HL-60 (cell line): ENCODE measurements around the gene SPRR5.

ENCODE experiments used
- DNase-seq, 2 experiments: peaks; one replicate each; pipeline ENCODE4 v3.0.0-alpha.2; 2010 to 2020; ENCODE audit warnings: low read depth in 1 of 2, low spot score in 1 of 2
- H3K27ac ChIP-seq: fragments of 250-450 bp; sonication (Bioruptor Pico); replicated peaks from 2 replicates; pipeline ENCODE4 v1.5.1; 2020; ENCODE audit warnings: mild to moderate bottlenecking, moderate library complexity
- H3K27me3 ChIP-seq: fragments of 250-450 bp; sonication (Bioruptor Pico); 2 replicates; pipeline ENCODE4 v1.5.1; 2021; ENCODE audit warnings: mild to moderate bottlenecking, moderate library complexity; ENCODE audit not compliant: insufficient read depth, poor library complexity, severe bottlenecking
- H3K4me3 ChIP-seq: replicated peaks from 2 replicates; pipeline ENCODE4 v1.5.1; 2011; ENCODE audit warnings: mild to moderate bottlenecking, control low read depth, low read length; ENCODE audit not compliant: insufficient read depth
- GABPA ChIP-seq: IDR thresholded peaks from 2 replicates; pipeline ENCODE4 v1.6.1; 2012; ENCODE audit warnings: low read depth
- POLR2AphosphoS5 ChIP-seq: IDR thresholded peaks from 2 replicates; pipeline ENCODE4 v1.6.1; 2012; ENCODE audit warnings: low read depth
- REST ChIP-seq: IDR thresholded peaks from 2 replicates; pipeline ENCODE4 v1.6.1; 2012; ENCODE audit warnings: low read depth; ENCODE audit not compliant: insufficient replicate concordance
- SPI1 ChIP-seq: IDR thresholded peaks from 2 replicates; pipeline ENCODE4 v1.6.1; 2012; ENCODE audit warnings: low read depth, mild to moderate bottlenecking, borderline replicate concordance
- TF ChIP-seq, protein P1 (sequence below): IDR thresholded peaks from one replicate; pipeline ENCODE4 v1.5.1; 2011; ENCODE audit warnings: low read length, control low read depth, inconsistent platforms; ENCODE audit not compliant: insufficient read depth

The SPRR5 gene

DNA sequence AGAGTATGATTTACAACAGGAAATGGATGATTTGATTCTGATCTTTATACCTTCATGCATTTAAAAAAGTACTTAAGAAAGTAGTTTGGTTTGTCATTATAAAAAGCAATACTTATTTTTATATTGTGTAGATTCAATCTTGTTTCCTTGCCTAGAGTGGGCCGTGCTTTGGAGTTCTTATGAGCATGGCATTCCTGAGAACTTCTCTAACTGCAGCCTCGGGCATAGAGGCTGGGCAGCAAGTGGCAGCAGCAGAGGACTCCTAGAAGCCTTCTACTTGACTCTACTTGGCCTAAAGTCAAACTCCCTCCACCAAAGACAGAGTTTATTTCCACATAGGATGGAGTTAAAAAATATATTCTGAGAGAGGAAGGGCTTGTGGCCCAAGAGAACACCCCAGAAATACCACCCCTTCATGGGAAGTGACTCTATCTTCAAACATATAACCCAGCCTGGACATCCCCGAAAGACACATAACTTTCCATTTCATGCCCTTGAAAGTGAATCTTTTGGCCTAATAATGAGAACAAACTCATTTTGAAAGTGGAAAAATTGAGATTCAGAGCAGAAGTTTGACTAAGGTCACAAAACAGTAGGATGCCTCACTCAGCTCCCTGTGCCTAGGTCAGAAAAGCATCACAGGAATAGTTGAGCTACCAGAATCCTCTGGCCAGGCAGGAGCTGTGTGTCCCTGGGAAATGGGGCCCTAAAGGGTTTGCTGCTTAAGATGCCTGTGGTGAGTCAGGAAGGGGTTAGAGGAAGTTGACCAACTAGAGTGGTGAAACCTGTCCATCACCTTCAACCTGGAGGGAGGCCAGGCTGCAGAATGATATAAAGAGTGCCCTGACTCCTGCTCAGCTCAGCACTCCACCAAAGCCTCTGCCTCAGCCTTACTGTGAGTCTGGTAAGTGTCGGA lies 39.1 kb upstream of the SPRR5 start, which contains the start of gene IVL:
Gene IVL (plus strand): TSS at position 861 of the 916 bp plus-strand sequence. CDS start 1,252 bp downstream, outside the sequence.
- Histone ChIP-seq H3K4me3 (no peak within 1 kb of the TSS), H3K27me3 (peaks cover 3% of the 10 kb centered on the region), H3K27ac (no peak within 1 kb of the TSS)
- TF ChIP-seq SPI1 (no peak), POLR2AphosphoS5 (no peak), REST (no peak), GABPA (no peak)
- TF ChIP-seq, protein P1, sequence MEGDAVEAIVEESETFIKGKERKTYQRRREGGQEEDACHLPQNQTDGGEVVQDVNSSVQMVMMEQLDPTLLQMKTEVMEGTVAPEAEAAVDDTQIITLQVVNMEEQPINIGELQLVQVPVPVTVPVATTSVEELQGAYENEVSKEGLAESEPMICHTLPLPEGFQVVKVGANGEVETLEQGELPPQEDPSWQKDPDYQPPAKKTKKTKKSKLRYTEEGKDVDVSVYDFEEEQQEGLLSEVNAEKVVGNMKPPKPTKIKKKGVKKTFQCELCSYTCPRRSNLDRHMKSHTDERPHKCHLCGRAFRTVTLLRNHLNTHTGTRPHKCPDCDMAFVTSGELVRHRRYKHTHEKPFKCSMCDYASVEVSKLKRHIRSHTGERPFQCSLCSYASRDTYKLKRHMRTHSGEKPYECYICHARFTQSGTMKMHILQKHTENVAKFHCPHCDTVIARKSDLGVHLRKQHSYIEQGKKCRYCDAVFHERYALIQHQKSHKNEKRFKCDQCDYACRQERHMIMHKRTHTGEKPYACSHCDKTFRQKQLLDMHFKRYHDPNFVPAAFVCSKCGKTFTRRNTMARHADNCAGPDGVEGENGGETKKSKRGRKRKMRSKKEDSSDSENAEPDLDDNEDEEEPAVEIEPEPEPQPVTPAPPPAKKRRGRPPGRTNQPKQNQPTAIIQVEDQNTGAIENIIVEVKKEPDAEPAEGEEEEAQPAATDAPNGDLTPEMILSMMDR, result no peak
- DNase-seq, result no peak

DNA sequence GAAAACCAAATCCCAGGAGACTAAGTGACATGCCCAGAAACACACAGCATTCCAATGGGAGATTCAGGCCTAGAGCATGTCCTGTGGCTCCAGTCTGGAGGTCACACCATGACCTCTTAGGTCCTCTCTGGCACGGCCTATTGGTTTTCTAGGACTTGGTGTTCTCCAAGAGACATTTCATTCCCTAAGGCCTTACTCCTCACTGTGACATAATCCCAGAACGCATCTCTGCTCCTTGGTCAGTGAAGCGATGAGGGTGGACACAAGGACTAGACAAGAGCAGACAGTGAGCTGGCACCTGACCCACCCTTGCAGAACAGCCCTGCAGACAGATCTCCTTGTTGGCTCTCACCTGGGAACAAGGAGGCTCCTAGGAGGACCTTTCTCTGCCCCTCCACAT lies 37.8 kb upstream of the SPRR5 start:
- H3K4me3 ChIP-seq, result no peak overlapping the region
- TF ChIP-seq, protein P1, result no peak
- no peak for TF ChIP-seq GABPA
- TF ChIP-seq REST, result no peak
- TF ChIP-seq SPI1, result no peak
- TF ChIP-seq POLR2AphosphoS5, result no peak
- no peak overlapping the region for H3K27ac ChIP-seq
- no peak for DNase-seq
- H3K27me3 ChIP-seq, result peaks cover 7% of the 10 kb centered on the region

DNA sequence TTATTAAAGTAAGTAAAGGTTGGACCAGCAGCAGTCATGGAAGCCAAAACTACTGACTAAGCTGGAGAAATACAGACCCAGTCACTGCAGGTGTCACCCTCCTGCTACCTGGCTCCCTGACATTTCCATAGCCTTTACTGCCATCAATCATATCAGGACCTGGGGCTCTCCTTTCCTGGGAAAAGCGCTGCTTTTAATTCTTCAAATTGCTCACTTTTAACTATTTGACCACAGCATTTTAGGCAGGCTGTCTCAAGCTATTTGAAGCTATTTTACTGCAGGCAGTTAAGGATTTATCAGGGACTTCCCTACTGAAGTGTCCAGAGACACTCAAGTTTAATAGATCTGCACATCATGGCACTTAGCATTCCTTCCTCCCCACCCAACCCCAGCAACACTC lies 34.5 kb upstream of the SPRR5 start:
- TF ChIP-seq POLR2AphosphoS5, result no peak
- no peak for TF ChIP-seq REST
- TF ChIP-seq SPI1, result no peak
- no peak for TF ChIP-seq GABPA
- TF ChIP-seq, protein P1, result no peak
- no peak overlapping the region for H3K27ac ChIP-seq
- H3K27me3 ChIP-seq, result peaks cover 17% of the 10 kb centered on the region
- DNase-seq, result no peak
- no peak overlapping the region for H3K4me3 ChIP-seq
